ENCODE results near the gene OXCT1. TPM values are rescaled to one million over a fixed set of nuclear protein-coding genes. Genes with fewer than 3 reads are reported as not detected.
A peak's percentile ranks its signal among the peaks of the same experiment; 100 is the strongest.

OXCT1 gene
- total and polyA plus RNA-seq, 2 experiments from 2014 or later: 16.1 to 20.5 TPM

GRCh38 chr5:41842777-41843176 lies 27.4 kb downstream of the OXCT1 start:
- Histone ChIP-seq H3K79me2 (ENCODE audit: insufficient read depth) (no peaks in the 10 kb centered on the region), H2AFZ (no peak overlapping the region), H3K9me2 (ENCODE audit: insufficient read depth) (no peaks in the 10 kb centered on the region), H3K9ac (no peak overlapping the region), H3K4me1 (ENCODE audit: insufficient read depth) (no peaks in the 10 kb centered on the region), H3K27ac (no peak overlapping the region), H3K4me3 (no peak overlapping the region), H3K4me2 (ENCODE audit: unreplicated experiment) (no peak overlapping the region), H4K20me1 (ENCODE audit: insufficient read depth) (no peaks in the 10 kb centered on the region), H3K36me3 (ENCODE audit: low read depth) (0 out of 2 replicates have a peak, but pooled peaks cover 6% of the 10 kb centered on the region), H3K9me3 (ENCODE audit: low read depth) (no peaks in the 10 kb centered on the region), H3F3A (ENCODE audit: insufficient read depth) (no peaks in the 10 kb centered on the region), H3K27me3 (replicated peaks; ENCODE audit: insufficient read depth) (no peaks in the 10 kb centered on the region)
- no peak for DNase-seq
- no peak for TF ChIP-seq EZH2phosphoT487 (IDR thresholded peaks at IDR 0.05; ENCODE audit: insufficient read depth, low read depth)
- in situ Hi-C loops (cut with MboI): loop anchor here (10.0 to 25.0 kb wide), 2 partner anchors 128 to 580 kb away; no protein-coding TSS in a partner anchor

DNA sequence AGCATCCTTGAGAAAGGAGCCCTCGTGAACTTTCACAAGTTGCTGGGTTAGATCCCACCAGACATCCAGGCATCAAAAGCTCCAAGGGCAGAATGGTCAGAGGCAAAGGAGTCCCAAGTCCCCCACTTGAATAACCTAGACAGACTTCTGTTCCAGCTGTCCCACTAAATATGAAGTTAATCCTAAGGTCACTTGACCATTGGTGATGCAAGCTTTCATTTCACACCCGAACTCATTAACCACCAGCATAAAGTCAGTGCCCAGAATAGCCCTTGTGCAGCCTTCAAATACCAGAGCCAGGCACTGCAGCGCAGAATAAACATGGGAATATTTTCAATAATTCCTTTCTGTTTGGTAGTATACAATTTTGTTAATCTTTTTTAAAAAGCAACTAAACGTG lies 28.9 kb downstream of the OXCT1 start:
- H3K4me2 ChIP-seq (ENCODE audit: unreplicated experiment): no peak overlapping the region
- H3K4me3 ChIP-seq: no peak overlapping the region
- no peak for DNase-seq
- H4K20me1 ChIP-seq (ENCODE audit: insufficient read depth): no peaks in the 10 kb centered on the region
- H3K9me2 ChIP-seq (ENCODE audit: insufficient read depth): no peaks in the 10 kb centered on the region
- H3K79me2 ChIP-seq (ENCODE audit: insufficient read depth): no peaks in the 10 kb centered on the region
- 0 out of 2 replicates have a peak, but pooled peaks cover 6% of the 10 kb centered on the region for H3K36me3 ChIP-seq (ENCODE audit: low read depth)
- H2AFZ ChIP-seq: no peak overlapping the region
- in situ Hi-C loops (cut with MboI): loop anchor here (10.0 to 25.0 kb wide), 2 partner anchors 127 to 579 kb away; no protein-coding TSS in a partner anchor
- no peaks in the 10 kb centered on the region for H3K27me3 ChIP-seq (replicated peaks; ENCODE audit: insufficient read depth)
- H3K27ac ChIP-seq: no peak overlapping the region
- H3F3A ChIP-seq (ENCODE audit: insufficient read depth): no peaks in the 10 kb centered on the region
- no peaks in the 10 kb centered on the region for H3K4me1 ChIP-seq (ENCODE audit: insufficient read depth)
- no peak for TF ChIP-seq EZH2 (IDR thresholded peaks at IDR 0.05; ENCODE audit: insufficient read depth, poor library complexity, severe bottlenecking)
- no peak for TF ChIP-seq EZH2phosphoT487 (IDR thresholded peaks at IDR 0.05; ENCODE audit: insufficient read depth, low read depth)
- H3K9me3 ChIP-seq (ENCODE audit: low read depth): no peaks in the 10 kb centered on the region
- WGBS, 2 experiments (ENCODE audit: low coverage in 1 of 2, low lambda C conversion rate in 2 of 2, missing lambda C conversion rate in 2 of 2): 87% methylated on average over 4 of the region's 4 CpGs
- H3K9ac ChIP-seq: no peak overlapping the region

DNA sequence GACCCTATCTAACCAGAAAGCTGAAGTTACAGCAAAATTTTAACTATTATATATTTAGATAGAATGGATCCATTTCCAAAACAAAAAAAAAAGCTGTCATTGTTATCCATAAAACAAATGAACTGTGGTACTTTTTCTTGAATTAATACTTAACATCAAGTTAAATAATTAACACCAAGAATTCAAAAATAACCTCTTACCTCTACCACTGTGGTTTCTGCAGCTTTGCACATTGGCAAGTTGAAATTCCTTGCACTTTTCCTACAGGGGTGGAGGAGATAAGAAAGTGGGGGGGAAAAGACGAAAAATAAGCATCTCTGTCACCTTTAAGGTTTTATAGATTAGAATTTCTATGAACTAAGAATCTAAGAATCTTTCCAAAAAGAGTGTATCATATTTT lies 30.0 kb downstream of the OXCT1 start:
- H3K27me3 ChIP-seq (replicated peaks; ENCODE audit: insufficient read depth): no peaks in the 10 kb centered on the region
- H3F3A ChIP-seq (ENCODE audit: insufficient read depth): peaks cover 7% of the 10 kb centered on the region
- H3K9ac ChIP-seq: no peak overlapping the region
- H3K79me2 ChIP-seq (ENCODE audit: insufficient read depth): no peaks in the 10 kb centered on the region
- H3K9me3 ChIP-seq (ENCODE audit: low read depth): no peaks in the 10 kb centered on the region
- peaks cover 10% of the 10 kb centered on the region for H3K4me1 ChIP-seq (ENCODE audit: insufficient read depth)
- no peak for TF ChIP-seq EZH2 (IDR thresholded peaks at IDR 0.05; ENCODE audit: insufficient read depth, poor library complexity, severe bottlenecking)
- no peak for TF ChIP-seq EZH2phosphoT487 (IDR thresholded peaks at IDR 0.05; ENCODE audit: insufficient read depth, low read depth)
- H4K20me1 ChIP-seq (ENCODE audit: insufficient read depth): no peaks in the 10 kb centered on the region
- H3K4me3 ChIP-seq: no peak overlapping the region
- no peak overlapping the region for H2AFZ ChIP-seq
- no peak for DNase-seq
- H3K4me2 ChIP-seq (ENCODE audit: unreplicated experiment): no peak overlapping the region
- no peak overlapping the region for H3K27ac ChIP-seq
- 89 to 96% methylated on average over 1 of the region's 1 CpG for WGBS, 2 experiments (ENCODE audit: low coverage in 1 of 2, low lambda C conversion rate in 2 of 2, missing lambda C conversion rate in 2 of 2)
- H3K36me3 ChIP-seq (ENCODE audit: low read depth): 0 out of 2 replicates have a peak, but pooled peaks cover 6% of the 10 kb centered on the region
- in situ Hi-C loops (cut with MboI): loop anchor here (10.0 to 25.0 kb wide), 2 partner anchors 125 to 578 kb away; no protein-coding TSS in a partner anchor
- no peaks in the 10 kb centered on the region for H3K9me2 ChIP-seq (ENCODE audit: insufficient read depth)

DNA sequence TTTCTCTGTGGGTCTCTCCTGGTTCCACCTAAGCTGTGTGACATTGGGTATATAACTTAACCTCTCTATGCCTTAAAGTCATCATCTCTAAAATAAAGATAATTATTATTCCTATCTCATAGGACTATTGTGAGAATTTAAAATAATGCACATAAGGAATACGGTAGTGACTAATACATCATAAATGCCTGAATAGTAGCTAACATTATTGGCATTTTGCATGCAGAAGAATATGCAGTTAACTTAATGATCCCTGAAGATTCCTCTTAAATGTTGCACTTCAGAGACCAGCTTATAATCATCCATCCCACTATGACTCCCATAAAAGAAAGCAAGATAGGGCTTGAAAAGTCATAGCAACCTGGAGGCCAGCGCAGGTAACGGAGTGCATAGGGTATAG lies 32.4 kb downstream of the OXCT1 start:
- Histone ChIP-seq H3K4me1 (ENCODE audit: insufficient read depth) (peaks cover 14% of the 10 kb centered on the region), H3K9me2 (ENCODE audit: insufficient read depth) (no peaks in the 10 kb centered on the region), H2AFZ (no peak overlapping the region), H3K79me2 (ENCODE audit: insufficient read depth) (no peaks in the 10 kb centered on the region), H3K4me3 (no peak overlapping the region), H3K9me3 (ENCODE audit: low read depth) (no peaks in the 10 kb centered on the region), H3K27me3 (replicated peaks; ENCODE audit: insufficient read depth) (no peaks in the 10 kb centered on the region), H3K9ac (no peak overlapping the region), H3K27ac (no peak overlapping the region), H4K20me1 (ENCODE audit: insufficient read depth) (no peaks in the 10 kb centered on the region), H3K36me3 (ENCODE audit: low read depth) (0 out of 2 replicates have a peak, but pooled peaks cover 6% of the 10 kb centered on the region), H3K4me2 (ENCODE audit: unreplicated experiment) (no peak overlapping the region), H3F3A (ENCODE audit: insufficient read depth) (peaks cover 14% of the 10 kb centered on the region)
- DNase-seq: no peak
- in situ Hi-C loops (cut with MboI): loop anchor here (25.0 kb wide), 1 partner anchor 575 kb away; no protein-coding TSS in a partner anchor
- TF ChIP-seq EZH2 (IDR thresholded peaks at IDR 0.05; ENCODE audit: insufficient read depth, poor library complexity, severe bottlenecking) (no peak), EZH2phosphoT487 (IDR thresholded peaks at IDR 0.05; ENCODE audit: insufficient read depth, low read depth) (no peak)
- 98 to 100% methylated on average over 3 of the region's 3 CpGs for WGBS, 2 experiments (ENCODE audit: low coverage in 1 of 2, low lambda C conversion rate in 2 of 2, missing lambda C conversion rate in 2 of 2)

GRCh38 chr5:41835645-41836044 lies 34.6 kb downstream of the OXCT1 start:
- H3F3A ChIP-seq (ENCODE audit: insufficient read depth): peaks cover 14% of the 10 kb centered on the region
- TF ChIP-seq EZH2phosphoT487 (IDR thresholded peaks at IDR 0.05; ENCODE audit: insufficient read depth, low read depth): no peak
- no peak for TF ChIP-seq EZH2 (IDR thresholded peaks at IDR 0.05; ENCODE audit: insufficient read depth, poor library complexity, severe bottlenecking)
- peak overlapping the region; percentile 53 for H3K27ac ChIP-seq
- peak overlapping the region; percentile 39 for H3K9ac ChIP-seq
- H3K4me1 ChIP-seq (ENCODE audit: insufficient read depth): peaks cover 14% of the 10 kb centered on the region
- in situ Hi-C loops (cut with MboI): loop anchor here (25.0 kb wide), 1 partner anchor 573 kb away; no protein-coding TSS in a partner anchor
- no peaks in the 10 kb centered on the region for H3K27me3 ChIP-seq (replicated peaks; ENCODE audit: insufficient read depth)
- H2AFZ ChIP-seq: no peak overlapping the region
- no peaks in the 10 kb centered on the region for H3K79me2 ChIP-seq (ENCODE audit: insufficient read depth)
- no peaks in the 10 kb centered on the region for H3K9me2 ChIP-seq (ENCODE audit: insufficient read depth)
- H3K4me3 ChIP-seq: no peak overlapping the region
- DNase-seq: peak; percentile 95
- H3K9me3 ChIP-seq (ENCODE audit: low read depth): no peaks in the 10 kb centered on the region
- H4K20me1 ChIP-seq (ENCODE audit: insufficient read depth): no peaks in the 10 kb centered on the region
- peak overlapping the region; percentile 35 for H3K4me2 ChIP-seq (ENCODE audit: unreplicated experiment)
- WGBS, 2 experiments (ENCODE audit: low coverage in 1 of 2, low lambda C conversion rate in 2 of 2, missing lambda C conversion rate in 2 of 2): 4 to 10% methylated on average over 3 of the region's 3 CpGs
- H3K36me3 ChIP-seq (ENCODE audit: low read depth): peaks cover 5% of the 10 kb centered on the region

Data from GM23248 (cell line).